GM19099 (cell line): ENCODE results near the gene DHDDS.
A peak's percentile ranks its signal among the peaks of the same experiment; 100 is the strongest.

Experiments
- POLR2A ChIP-seq: IDR thresholded peaks from 3 replicates; pipeline ENCODE4 v1.6.1; 2011; ENCODE audit warnings: low read depth; ENCODE audit not compliant: insufficient read length; ENCODE audit errors: extremely low read depth

Gene DHDDS

GRCh38 chr1:26478159-26478558 is 46.0 kb downstream of the DHDDS start:
- TF ChIP-seq POLR2A = no peak

- TF ChIP-seq POLR2A = no peak
Observed at GRCh38 chr1:26478988-26479387, 46.9 kb downstream of the DHDDS start.

- no peak for TF ChIP-seq POLR2A
Observed at GRCh38 chr1:26482921-26483320, 50.8 kb downstream of the DHDDS start.

- no peak for TF ChIP-seq POLR2A
Observed at GRCh38 chr1:26483980-26484379, 51.9 kb downstream of the DHDDS start.

- TF ChIP-seq POLR2A = no peak
Observed at GRCh38 chr1:26490155-26490554, 58.0 kb downstream of the DHDDS start.

GRCh38 chr1:26493267-26493666 is 61.1 kb downstream of the DHDDS start:
- TF ChIP-seq POLR2A = no peak

- TF ChIP-seq POLR2A = no peak
Observed at GRCh38 chr1:26493938-26494337, 61.8 kb downstream of the DHDDS start.

- TF ChIP-seq POLR2A = no peak
Observed at GRCh38 chr1:26496861-26497260, 64.7 kb downstream of the DHDDS start.

- no peak for TF ChIP-seq POLR2A
Observed at GRCh38 chr1:26498894-26499293, 66.8 kb downstream of the DHDDS start.

- peak; percentile 89 for TF ChIP-seq POLR2A
Observed at GRCh38 chr1:26500488-26501175, 68.5 kb downstream of the DHDDS start.

GRCh38 chr1:26516987-26517765 is 85.1 kb downstream of the DHDDS start:
- TF ChIP-seq POLR2A = no peak

- no peak for TF ChIP-seq POLR2A
Observed at GRCh38 chr1:26517766-26518049, 85.6 kb downstream of the DHDDS start.

- TF ChIP-seq POLR2A = no peak
Observed at GRCh38 chr1:26518355-26518754, 86.2 kb downstream of the DHDDS start.

GRCh38 chr1:26520339-26520738 is 88.2 kb downstream of the DHDDS start:
- TF ChIP-seq POLR2A = no peak
